Stomach (tissue), 9 donors: ENCODE data around the gene COA3. TPM values are rescaled to one million over a fixed set of nuclear protein-coding genes. Genes with fewer than 3 reads are reported as not detected.

Experiments
- DNase-seq, 2 donors: peaks; one replicate each; pipeline versions ENCODE4 v3.0.0 to v3.0.0-alpha.2; 2013 to 2019
- H3K27ac ChIP-seq, 5 donors: fragments of 200-600 bp in 4 of 5; sonication (generic) in 4 of 5; one replicate each; pipeline ENCODE4 v1.5.1; 2013 to 2019; ENCODE audit warnings: mild to moderate bottlenecking in 1 of 5, moderate library complexity in 1 of 5
- H3K27me3 ChIP-seq, 3 donors: fragments of 200-600 bp; sonication (generic); one replicate each; pipeline ENCODE4 v1.5.1; 2017 to 2019; ENCODE audit warnings: mixed run types in 1 of 3
- H3K36me3 ChIP-seq, 4 donors: fragments of 200-600 bp; sonication (generic); 1 replicate in 3 of 4; 2 replicates in 1 of 4; pipeline ENCODE4 v1.5.1; 2016 to 2019
- H3K4me1 ChIP-seq, 4 donors: fragments of 200-600 bp; sonication (generic); one replicate each; pipeline ENCODE4 v1.5.1; 2016 to 2019
- H3K4me3 ChIP-seq, 4 donors: fragments of 200-600 bp; sonication (generic) in 3 of 4; one replicate each; pipeline ENCODE4 v1.5.1; 2016 to 2019; ENCODE audit warnings: mild to moderate bottlenecking in 1 of 4
- H3K9me3 ChIP-seq, 4 donors: fragments of 200-600 bp; sonication (generic); one replicate each; pipeline ENCODE4 v1.5.1; 2016 to 2019
- CTCF ChIP-seq, 7 experiments: fragments of 450-650 bp in 4 of 7; fragments of 200-600 bp in 3 of 7; sonication (generic) in 3 of 7; IDR thresholded peaks; one replicate each; pipeline ENCODE4 v1.5.1; 2016 to 2019; ENCODE audit warnings: antibody characterized with exemption in 7 of 7, control low read depth in 2 of 7, mild to moderate bottlenecking in 1 of 7
- EP300 ChIP-seq: sonication (generic); formaldehyde crosslinking; IDR thresholded peaks from one replicate; pipeline ENCODE4 v1.6.1; 2017; ENCODE audit warnings: antibody characterized with exemption
- POLR2A ChIP-seq, 4 donors: fragments of 450-650 bp; IDR thresholded peaks; one replicate each; pipeline ENCODE4 v1.6.1; 2016; ENCODE audit warnings: antibody characterized with exemption in 4 of 4, control low read depth in 2 of 4, mild to moderate bottlenecking in 1 of 4, moderate library complexity in 1 of 4
- POLR2AphosphoS5 ChIP-seq, 3 donors: sonication (generic); formaldehyde crosslinking; IDR thresholded peaks; one replicate each; pipeline ENCODE4 v1.6.1; 2016; ENCODE audit warnings: antibody characterized with exemption in 3 of 3
- WGBS, 5 donors: extraction: QIAGEN DNeasy Blood & Tissue Kit in 3 of 5; methylation state at CpG; one replicate each; pipeline versions ENCODE4 v1.1.5 to v1.1.7; 2013 to 2018; 5-methylcytosine and 5-hydroxymethylcytosine counted together
- intact Hi-C: fragments of 100-400 bp; cut with DNase I; formaldehyde crosslinking; loops from one replicate; pipeline ENCODE4 v1.15.1; 2023; ENCODE audit warnings: low total_unique reads
- polyA plus RNA-seq, 3 donors: library from polyadenylated mRNA; stranded (reverse); fragments of 200-250 nt; gene quantifications; one replicate each; pipeline ENCODE4 v1.2.3, GENCODE V29; 2013
- total RNA-seq, 5 donors: library from RNA; depleted of rRNA; stranded (reverse); fragments of >200 nt; gene quantifications; one replicate each; pipeline versions ENCODE4 v1.1.0 to v1.2.3, GENCODE V29; 2014 to 2016
- donor health status: healthy with polysubstance abuse.
- donor health status: Bipolar disorder and iron deficiency.
- donor health status: healthy.

Gene COA3
- total and polyA plus RNA-seq, 8 donors, result 22.2 to 268 (median 152) TPM

GRCh38 chr17:42821176-42821575, 22.7 kb upstream of the COA3 start:
- WGBS, 5 donors, result 84 to 93% (median 88%) methylated on average over 7 of the region's 7 CpGs
- H3K27me3 ChIP-seq, result no peaks in the 10 kb centered on the region
- peaks cover 38 to 68% (median 63%) of the 10 kb centered on the region in 4 donors for H3K36me3 ChIP-seq
- no peak overlapping the region for H3K27ac ChIP-seq
- H3K4me3 ChIP-seq, result no peak overlapping the region
- H3K4me1 ChIP-seq, result peaks cover 12 to 36% (median 26%) of the 10 kb centered on the region in 4 donors
- intact Hi-C loops, result no loop called here
- no peaks in the 10 kb centered on the region for H3K9me3 ChIP-seq
- TF ChIP-seq CTCF (IDR thresholded peaks at IDR 0.05) (no peak), POLR2A (IDR thresholded peaks at IDR 0.05) (no peak), POLR2AphosphoS5 (IDR thresholded peaks at IDR 0.05) (no peak), EP300 (no peak)
- no peak for DNase-seq

GRCh38 chr17:42819939-42820535, 21.5 kb upstream of the COA3 start:
- peaks cover 12 to 45% (median 29%) of the 10 kb centered on the region in 4 donors for H3K4me1 ChIP-seq
- 24 to 34% (median 25%) methylated on average over 2 of the region's 2 CpGs for WGBS, 5 donors
- intact Hi-C loops, result no loop called here
- H3K36me3 ChIP-seq, result peaks cover 50 to 80% (median 74%) of the 10 kb centered on the region in 4 donors
- DNase-seq, result peak; percentile 71 to 81
- H3K4me3 ChIP-seq, result no peak overlapping the region
- H3K27ac ChIP-seq, result no peak overlapping the region
- TF ChIP-seq POLR2AphosphoS5 (IDR thresholded peaks at IDR 0.05), result no peak
- peak in 4 of 7 experiments; percentile 30 to 58 (median 46) for TF ChIP-seq CTCF (IDR thresholded peaks at IDR 0.05)
- no peaks in the 10 kb centered on the region for H3K9me3 ChIP-seq
- no peaks in the 10 kb centered on the region for H3K27me3 ChIP-seq

GRCh38 chr17:42818379-42818778, 19.9 kb upstream of the COA3 start:
- no peak for TF ChIP-seq POLR2AphosphoS5 (IDR thresholded peaks at IDR 0.05)
- no peak for TF ChIP-seq CTCF (IDR thresholded peaks at IDR 0.05)
- no peak for TF ChIP-seq POLR2A (IDR thresholded peaks at IDR 0.05)
- TF ChIP-seq EP300, result no peak
- Histone ChIP-seq H3K27ac (peak overlapping the region in 1 of 5 donors; percentile 21), H3K27me3 (no peaks in the 10 kb centered on the region), H3K4me1 (peaks cover 9 to 37% (median 22%) of the 10 kb centered on the region in 4 donors), H3K36me3 (peaks cover 66 to 96% (median 91%) of the 10 kb centered on the region in 4 donors), H3K9me3 (no peaks in the 10 kb centered on the region), H3K4me3 (no peak overlapping the region)
- no peak for DNase-seq
- intact Hi-C loops, result no loop called here
- WGBS, 5 donors, result 80 to 90% (median 86%) methylated on average over 4 to 5 of the region's 5 CpGs

GRCh38 chr17:42817866-42818265, 19.4 kb upstream of the COA3 start:
- intact Hi-C loops, result no loop called here
- Histone ChIP-seq H3K36me3 (peaks cover 70 to 100% (median 96%) of the 10 kb centered on the region in 4 donors), H3K9me3 (no peaks in the 10 kb centered on the region), H3K27ac (no peak overlapping the region), H3K4me3 (no peak overlapping the region), H3K4me1 (peaks cover 4 to 32% (median 17%) of the 10 kb centered on the region in 4 donors), H3K27me3 (no peaks in the 10 kb centered on the region)
- no peak for DNase-seq
- WGBS, 5 donors, result 46 to 83% (median 70%) methylated on average over 1 of the region's 1 CpG
- TF ChIP-seq POLR2AphosphoS5 (IDR thresholded peaks at IDR 0.05) (no peak), CTCF (IDR thresholded peaks at IDR 0.05) (no peak), POLR2A (IDR thresholded peaks at IDR 0.05) (no peak)
